RKO (cell line): Measurements from ENCODE around the gene CHD9.

Experiments
- DNase-seq: peaks from one replicate; pipeline ENCODE4 v3.0.0-alpha.2; 2016; ENCODE audit warnings: low spot score

CHD9 gene

GRCh38 chr16:53372992-53373871 is 318.4 kb downstream of the CHD9 start:
- DNase-seq, result no peak

- DNase-seq, result no peak
Observed at GRCh38 chr16:53374800-53375199, 320.0 kb downstream of the CHD9 start.

- no peak for DNase-seq
Observed at GRCh38 chr16:53378138-53378537, 323.3 kb downstream of the CHD9 start.
